GM23248 (cell line): Measurements from ENCODE around the gene MYH7.

Source experiments
- EZH2 ChIP-seq: fragments of 200-600 bp; sonication (generic); IDR thresholded peaks from 2 replicates; pipeline ENCODE4 v1.6.1; 2018; ENCODE audit warnings: antibody characterized with exemption, mild to moderate bottlenecking; ENCODE audit not compliant: insufficient read depth, poor library complexity, severe bottlenecking
- EZH2phosphoT487 ChIP-seq: fragments of 200-600 bp; sonication (generic); IDR thresholded peaks from 2 replicates; pipeline ENCODE4 v1.6.1; 2018; ENCODE audit warnings: antibody characterized with exemption, moderate library complexity, mild to moderate bottlenecking, low read depth; ENCODE audit not compliant: insufficient read depth

- TF ChIP-seq EZH2phosphoT487 (no peak), EZH2 (no peak)
Observed at GRCh38 chr14:23396126-23396525, 39.3 kb downstream of the MYH7 start.
